CD4-positive, alpha-beta T cell treated with Interleukin-15 for 1 hour (primary cell): ENCODE data around the gene EPB41L5.
"Not testable (repeated sequence)": the region's sequence is repeated elsewhere in the genome, so short reads cannot be mapped to it uniquely, and the experiment has no call there.

ENCODE experiments used
- DNase-seq: peaks from one replicate; pipeline ENCODE4 v3.0.0-alpha.2; 2020

The EPB41L5 gene

GRCh38 chr2:120149406-120149805 lies 136.5 kb downstream of the EPB41L5 start:
- no peak for DNase-seq

- DNase-seq = no peak
Measured at GRCh38 chr2:120150040-120150482, 137.2 kb downstream of the EPB41L5 start.

GRCh38 chr2:120155308-120155707 lies 142.4 kb downstream of the EPB41L5 start:
- no peak for DNase-seq

- not testable (repeated sequence) for DNase-seq
Measured at GRCh38 chr2:120158658-120159057, 145.8 kb downstream of the EPB41L5 start.

- no peak for DNase-seq
Measured at GRCh38 chr2:120161190-120161589, 148.3 kb downstream of the EPB41L5 start.

GRCh38 chr2:120162716-120163115 lies 149.8 kb downstream of the EPB41L5 start:
- DNase-seq = no peak

- no peak for DNase-seq
Measured at GRCh38 chr2:120167272-120167671, 154.4 kb downstream of the EPB41L5 start.

GRCh38 chr2:120169020-120169419 lies 156.1 kb downstream of the EPB41L5 start:
- DNase-seq = no peak

- no peak for DNase-seq
Measured at GRCh38 chr2:120174963-120175581, 162.2 kb downstream of the EPB41L5 start.

GRCh38 chr2:120176526-120176925 lies 163.6 kb downstream of the EPB41L5 start:
- DNase-seq = no peak

- DNase-seq = peak; percentile 86
Measured at GRCh38 chr2:120177001-120177621, 164.2 kb downstream of the EPB41L5 start.

GRCh38 chr2:120177973-120178372 lies 165.1 kb downstream of the EPB41L5 start:
- no peak for DNase-seq

GRCh38 chr2:120179396-120179795 lies 166.5 kb downstream of the EPB41L5 start:
- DNase-seq = no peak

GRCh38 chr2:120180066-120180465 lies 167.2 kb downstream of the EPB41L5 start:
- DNase-seq = no peak

- no peak for DNase-seq
Measured at GRCh38 chr2:120182019-120182560, 169.2 kb downstream of the EPB41L5 start.

GRCh38 chr2:120189189-120189588 lies 176.3 kb downstream of the EPB41L5 start:
- no peak for DNase-seq

- no peak for DNase-seq
Measured at GRCh38 chr2:120192280-120192679, 179.4 kb downstream of the EPB41L5 start.

GRCh38 chr2:120195553-120195952 lies 182.7 kb downstream of the EPB41L5 start:
- DNase-seq = no peak

GRCh38 chr2:120199817-120200459 lies 187.1 kb downstream of the EPB41L5 start:
- DNase-seq = not testable (repeated sequence)

GRCh38 chr2:120203251-120204021 lies 190.6 kb downstream of the EPB41L5 start:
- no peak for DNase-seq

GRCh38 chr2:120204022-120204405 lies 191.1 kb downstream of the EPB41L5 start:
- no peak for DNase-seq

- DNase-seq = no peak
Measured at GRCh38 chr2:120204417-120204816, 191.5 kb downstream of the EPB41L5 start.
